HEK293T (cell line): Measurements from ENCODE around the gene FKBP5.
"Not testable (repeated sequence)": the region's sequence is repeated elsewhere in the genome, so short reads cannot be mapped to it uniquely, and the experiment has no call there.

Source experiments
- CTCF ChIA-PET: fragments of 350-600 bp; formaldehyde crosslinking; extraction: SDS; loops from one replicate; lab custom pipeline; 2021; ENCODE audit warnings: antibody characterized with exemption, inconsistent platforms; lab: Yijun Ruan, JAX
- POLR2A ChIA-PET: fragments of 350-600 bp; formaldehyde crosslinking; extraction: SDS; loops from one replicate; lab custom pipeline; 2020; ENCODE audit warnings: antibody characterized with exemption, inconsistent platforms; lab: Yijun Ruan, JAX
- DNase-seq: peaks from one replicate; pipeline ENCODE4 v3.0.0; 2012; ENCODE audit warnings: mixed read lengths; ENCODE audit errors: extremely low spot score
- ARNT ChIP-seq: fragments of 450-650 bp; IDR thresholded peaks from 2 replicates; pipeline ENCODE4 v1.6.1; 2017; ENCODE audit warnings: mild to moderate bottlenecking
- BHLHE40 ChIP-seq: fragments of 450-650 bp; IDR thresholded peaks from 2 replicates; pipeline ENCODE4 v1.6.1; 2016; ENCODE audit warnings: mild to moderate bottlenecking, moderate library complexity, borderline replicate concordance
- CTBP1 ChIP-seq: fragments of 450-650 bp; IDR thresholded peaks from 2 replicates; pipeline ENCODE4 v1.6.1; 2016; ENCODE audit warnings: borderline replicate concordance
- ELF4 ChIP-seq: fragments of 450-650 bp; IDR thresholded peaks from 2 replicates; pipeline ENCODE4 v1.6.1; 2017; ENCODE audit warnings: antibody characterized with exemption
- FOXA1 ChIP-seq: fragments of 450-650 bp; IDR thresholded peaks from 2 replicates; pipeline ENCODE4 v1.6.1; 2016; ENCODE audit warnings: mild to moderate bottlenecking
- FOXK2 ChIP-seq: fragments of 450-650 bp; IDR thresholded peaks from 2 replicates; pipeline ENCODE4 v1.6.1; 2016; ENCODE audit warnings: mild to moderate bottlenecking
- FOXM1 ChIP-seq: fragments of 450-650 bp; IDR thresholded peaks from 2 replicates; pipeline ENCODE4 v1.6.1; 2017; ENCODE audit warnings: mild to moderate bottlenecking, borderline replicate concordance
- HDGF ChIP-seq: fragments of 450-650 bp; IDR thresholded peaks from 2 replicates; pipeline ENCODE4 v1.6.1; 2017; ENCODE audit warnings: antibody characterized with exemption, borderline replicate concordance
- L3MBTL2 ChIP-seq: fragments of 450-650 bp; conservative IDR thresholded peaks from 2 replicates; pipeline ENCODE4 v1.6.1; 2016; ENCODE audit warnings: mild to moderate bottlenecking
- LEF1 ChIP-seq: fragments of 450-650 bp; IDR thresholded peaks from 2 replicates; pipeline ENCODE4 v1.6.1; 2017; ENCODE audit warnings: mild to moderate bottlenecking, borderline replicate concordance
- NFRKB ChIP-seq: fragments of 450-650 bp; IDR thresholded peaks from 2 replicates; pipeline ENCODE4 v1.6.1; 2016; ENCODE audit warnings: mild to moderate bottlenecking, moderate library complexity
- SP1 ChIP-seq: fragments of 450-650 bp; IDR thresholded peaks from 2 replicates; pipeline ENCODE4 v1.6.1; 2017
- SUZ12 ChIP-seq: fragments of 450-650 bp; IDR thresholded peaks from 2 replicates; pipeline ENCODE4 v1.6.1; 2016; ENCODE audit warnings: mild to moderate bottlenecking
- TARDBP ChIP-seq: fragments of 450-650 bp; IDR thresholded peaks from 2 replicates; pipeline ENCODE4 v1.6.1; 2016
- ZNF384 ChIP-seq: fragments of 450-650 bp; IDR thresholded peaks from 2 replicates; pipeline ENCODE4 v1.6.1; 2016
- TF ChIP-seq, protein P1 (sequence below): fragments of 450-650 bp; IDR thresholded peaks from 2 replicates; pipeline ENCODE4 v1.6.1; 2016

The FKBP5 gene

DNA sequence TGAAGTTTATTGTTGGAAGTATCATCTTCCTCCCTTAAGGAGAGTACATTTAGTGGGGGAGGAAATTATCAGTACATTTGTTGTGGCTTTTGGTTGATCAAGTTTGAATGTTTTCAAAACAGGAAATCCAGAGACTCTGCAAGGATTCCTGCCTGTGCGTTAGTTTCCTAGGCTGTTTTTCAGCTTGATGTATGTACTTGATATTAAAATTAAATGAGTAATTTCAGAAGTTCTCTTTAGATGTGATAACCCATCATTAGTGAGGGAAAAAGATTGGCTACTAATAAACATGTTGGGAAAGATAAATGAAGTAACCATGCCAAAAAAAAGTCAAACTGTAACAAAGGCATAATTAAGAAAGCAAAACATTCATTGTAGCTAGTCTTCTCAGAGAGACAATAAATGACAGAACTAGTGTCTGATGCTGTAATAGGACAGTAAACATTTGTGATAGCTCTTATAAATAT is 88.0 kb downstream of the FKBP5 start:
- TF ChIP-seq FOXA1 (no peak), SP1 (no peak), LEF1 (no peak), L3MBTL2 (no peak), FOXM1 (no peak), FOXK2 (no peak), TARDBP (no peak), SUZ12 (no peak), CTBP1 (no peak), BHLHE40 (no peak), HDGF (no peak)
- TF ChIP-seq, protein P1, sequence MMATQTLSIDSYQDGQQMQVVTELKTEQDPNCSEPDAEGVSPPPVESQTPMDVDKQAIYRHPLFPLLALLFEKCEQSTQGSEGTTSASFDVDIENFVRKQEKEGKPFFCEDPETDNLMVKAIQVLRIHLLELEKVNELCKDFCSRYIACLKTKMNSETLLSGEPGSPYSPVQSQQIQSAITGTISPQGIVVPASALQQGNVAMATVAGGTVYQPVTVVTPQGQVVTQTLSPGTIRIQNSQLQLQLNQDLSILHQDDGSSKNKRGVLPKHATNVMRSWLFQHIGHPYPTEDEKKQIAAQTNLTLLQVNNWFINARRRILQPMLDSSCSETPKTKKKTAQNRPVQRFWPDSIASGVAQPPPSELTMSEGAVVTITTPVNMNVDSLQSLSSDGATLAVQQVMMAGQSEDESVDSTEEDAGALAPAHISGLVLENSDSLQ = no peak
- ChIA-PET CTCF (interaction anchor here (0.7 kb wide), 1 partner anchor 11 kb away, joined by 4 read pairs; no protein-coding TSS in a partner anchor), POLR2A (interaction anchor here (1.5 kb wide), 1 partner anchor 132 kb away, joined by 3 read pairs; no protein-coding TSS in a partner anchor)
- DNase-seq = no peak

DNA sequence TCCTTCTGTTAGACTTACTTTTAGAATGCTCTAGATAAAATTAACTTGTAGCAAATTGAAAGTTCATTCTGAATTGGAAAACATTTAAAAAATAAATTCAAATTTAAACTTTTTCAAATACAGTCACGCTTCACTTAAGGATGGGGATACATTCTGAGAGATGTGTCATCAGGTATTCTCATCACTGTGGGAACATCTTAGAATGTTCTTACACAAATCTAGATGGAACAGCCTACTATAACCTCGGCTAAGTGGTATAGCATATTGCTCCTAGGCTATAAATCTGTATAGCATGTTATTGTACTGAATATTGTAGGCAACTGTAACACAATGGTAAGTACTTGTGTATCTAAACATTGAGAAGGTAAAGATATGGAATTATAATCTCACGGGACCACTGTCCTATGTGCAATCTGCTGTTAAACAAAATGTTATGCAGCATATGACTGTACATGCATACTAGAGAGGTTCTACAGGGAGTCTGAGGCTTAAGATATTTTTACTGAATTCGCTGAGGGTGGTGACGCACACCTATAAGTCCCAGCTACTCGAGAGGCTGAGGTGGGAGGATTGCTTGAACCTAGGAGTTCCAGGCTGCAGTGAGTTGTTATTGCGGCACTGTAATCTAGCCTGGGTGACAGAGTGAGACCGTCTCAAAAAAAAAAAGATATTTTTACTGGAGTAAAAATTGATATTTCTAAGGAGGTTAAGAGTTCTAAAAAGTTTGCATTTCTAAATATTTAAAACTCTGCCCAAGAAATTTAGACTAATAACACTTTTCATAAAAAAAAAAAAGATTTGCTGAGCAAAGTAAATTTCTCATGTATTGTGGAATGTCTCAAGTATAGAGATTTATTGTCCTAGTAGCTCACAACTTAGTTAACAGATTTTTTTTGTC is 88.7 kb downstream of the FKBP5 start:
- no peak for DNase-seq
- TF ChIP-seq LEF1 (no peak), ELF4 (no peak), NFRKB (no peak), L3MBTL2 (no peak), HDGF (no peak), ARNT (no peak), FOXA1 (no peak), FOXK2 (no peak), TARDBP (no peak), ZNF384 (no peak), FOXM1 (no peak), SP1 (no peak), BHLHE40 (no peak), CTBP1 (no peak), SUZ12 (no peak)
- TF ChIP-seq, protein P1 = no peak
- CTCF ChIA-PET = no interaction called here
- POLR2A ChIA-PET = no interaction called here

DNA sequence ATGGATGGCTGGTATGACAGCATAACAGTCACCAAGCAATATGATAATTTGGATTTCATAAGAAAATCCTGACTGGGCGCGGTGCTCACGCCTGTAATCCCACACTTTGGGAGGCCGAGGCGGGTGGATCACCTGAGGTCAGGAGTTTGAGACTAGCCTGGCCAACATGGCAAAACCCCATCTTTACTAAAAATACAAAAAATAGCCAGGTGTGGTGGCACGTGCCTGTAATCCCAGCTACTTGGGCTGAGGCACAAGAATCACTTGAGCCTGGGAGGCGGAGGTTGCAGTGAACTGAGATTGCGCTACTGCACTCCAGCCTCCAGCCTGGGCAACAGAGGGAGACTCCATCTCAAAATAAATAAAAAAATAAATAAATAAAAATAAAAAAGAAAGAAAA is 90.1 kb downstream of the FKBP5 start:
- DNase-seq, POLR2A ChIA-PET, CTCF ChIA-PET: not testable (repeated sequence)

DNA sequence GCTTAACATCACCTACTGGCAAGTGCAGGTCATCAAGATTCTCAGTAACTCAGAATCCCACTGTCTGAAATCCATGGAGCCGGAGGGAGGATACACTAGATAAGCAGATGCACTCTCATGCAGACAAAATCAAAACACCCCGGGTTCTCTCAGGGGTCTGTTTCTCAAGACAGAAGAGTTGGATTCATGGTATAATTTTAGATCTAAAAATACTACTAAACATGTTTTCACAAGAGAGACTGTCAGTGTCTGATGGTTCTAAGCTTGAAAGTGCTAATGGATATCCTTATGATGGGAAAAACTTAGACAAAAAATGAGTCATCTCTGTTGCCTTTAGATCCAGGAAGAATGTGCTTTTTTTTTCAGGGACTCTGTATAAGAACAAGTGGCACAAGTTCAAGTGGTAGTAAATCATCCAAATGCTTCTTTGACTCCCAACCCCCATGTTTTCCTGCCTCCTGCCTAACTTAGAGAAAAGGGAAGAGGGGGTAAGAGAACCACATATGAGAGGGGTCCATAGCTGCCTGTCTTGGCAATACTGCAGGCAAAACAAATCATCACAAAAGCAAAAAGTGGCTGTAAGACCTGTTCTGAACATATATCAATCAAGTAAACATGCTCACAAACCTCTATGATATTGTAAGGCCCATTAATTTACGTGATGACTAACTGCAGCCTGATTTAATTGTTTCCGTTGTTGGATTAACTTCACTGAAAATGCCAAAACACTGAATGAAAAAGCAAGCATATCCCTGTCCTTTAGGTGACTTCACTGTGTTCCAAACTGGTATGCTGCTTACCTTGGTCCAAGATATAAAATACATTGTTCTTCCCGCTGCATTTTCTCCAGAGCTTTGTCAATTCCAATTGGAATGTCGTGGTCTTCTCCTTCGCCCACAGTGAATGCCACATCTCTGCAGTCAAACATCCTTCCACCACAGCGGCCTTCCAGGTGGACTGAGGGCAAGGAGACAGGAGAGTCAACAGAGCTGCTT is 92.0 kb downstream of the FKBP5 start:
- POLR2A ChIA-PET = no interaction called here
- TF ChIP-seq FOXM1 (no peak), FOXK2 (no peak), LEF1 (no peak), NFRKB (no peak), ZNF384 (no peak), ARNT (no peak), HDGF (no peak), FOXA1 (no peak), SUZ12 (no peak), TARDBP (no peak), CTBP1 (no peak), BHLHE40 (no peak), SP1 (no peak), ELF4 (no peak), L3MBTL2 (no peak)
- TF ChIP-seq, protein P1 = no peak; the same call in 1 of the 2 replicates
- CTCF ChIA-PET = no interaction called here
- no peak for DNase-seq

DNA sequence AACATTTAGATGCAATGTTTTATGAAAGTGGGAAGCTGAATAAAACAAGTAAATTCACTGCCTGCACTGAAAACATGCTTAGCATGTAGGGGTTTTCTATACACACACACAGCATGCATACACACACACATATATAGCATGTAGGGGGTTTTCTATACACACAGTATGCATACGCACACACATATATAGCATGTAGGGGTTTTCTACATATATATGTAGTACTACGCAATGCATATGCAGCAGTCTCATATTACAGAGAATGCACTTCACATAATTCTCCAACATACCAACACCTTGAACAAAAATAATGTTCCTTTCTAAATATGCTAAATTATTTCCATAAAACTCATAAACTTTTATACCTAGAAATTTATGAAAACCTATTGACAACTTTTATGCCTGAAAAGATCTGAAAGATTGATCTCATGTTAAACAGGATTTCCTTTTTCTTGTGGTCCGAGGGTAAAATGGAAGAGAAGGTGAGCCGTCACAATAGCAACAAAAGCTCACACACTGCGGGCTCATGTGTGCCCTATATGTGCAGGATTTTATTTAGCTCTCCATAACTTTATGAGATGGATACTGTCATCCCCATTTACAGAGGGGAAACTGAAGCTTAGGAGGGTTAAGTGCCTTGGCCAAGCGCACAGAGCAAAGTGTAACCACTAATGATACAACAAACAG is 94.1 kb downstream of the FKBP5 start:
- no peak for DNase-seq
- ChIA-PET CTCF (interaction anchor here (0.7 kb wide), 1 partner anchor 589 kb away, joined by 3 read pairs; no protein-coding TSS in a partner anchor), POLR2A (no interaction called here)
- TF ChIP-seq HDGF (no peak), LEF1 (no peak), ARNT (no peak), FOXK2 (no peak), ZNF384 (no peak), L3MBTL2 (no peak)
